Measurements from ENCODE around the gene PCDH15.

The PCDH15 gene

GRCh38 chr10:53839440-53840039, 961.5 kb downstream of the PCDH15 start:
- peak; percentile 0 for DNase-seq

DNA sequence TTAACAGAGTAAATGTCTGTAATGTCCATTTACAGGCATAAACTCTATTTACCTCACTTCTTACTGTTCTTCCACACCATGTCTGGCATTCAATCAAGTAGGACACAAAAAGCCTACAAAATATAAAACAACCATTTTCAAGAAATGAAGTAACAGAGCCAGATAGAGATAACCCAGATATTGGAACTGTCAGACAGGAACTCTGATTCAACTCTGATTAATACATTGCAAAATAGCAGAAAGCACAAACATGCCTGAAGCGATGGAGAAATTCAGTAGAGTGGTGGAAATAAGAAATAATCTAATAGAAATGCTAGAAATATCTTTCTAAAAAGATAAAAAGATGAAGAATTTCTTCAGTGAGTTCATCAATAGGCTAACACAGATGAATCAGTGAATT, 964.4 kb downstream of the PCDH15 start:
- no peak for DNase-seq

GRCh38 chr10:53833908-53834307, 967.1 kb downstream of the PCDH15 start:
- no peak for DNase-seq

DNA sequence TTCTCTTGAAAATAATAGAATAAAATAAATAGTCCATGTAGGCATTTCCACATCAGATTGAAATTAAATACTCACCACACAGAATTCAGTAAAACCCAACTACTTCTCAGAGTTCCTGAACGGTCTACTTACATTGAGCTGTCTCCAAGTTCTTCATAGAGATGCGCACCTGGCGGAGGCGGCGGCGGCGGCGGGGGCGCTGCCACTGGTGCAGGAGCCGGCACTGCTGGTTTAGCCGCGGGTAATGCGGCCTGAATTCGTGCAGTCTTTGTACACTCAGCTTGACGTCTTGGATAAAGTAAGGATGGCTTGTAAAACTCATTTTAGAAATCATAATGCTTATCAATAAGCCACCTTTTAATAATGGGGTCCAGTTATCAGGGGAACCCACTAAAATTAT, 973.8 kb downstream of the PCDH15 start:
- DNase-seq, result no peak

DNA sequence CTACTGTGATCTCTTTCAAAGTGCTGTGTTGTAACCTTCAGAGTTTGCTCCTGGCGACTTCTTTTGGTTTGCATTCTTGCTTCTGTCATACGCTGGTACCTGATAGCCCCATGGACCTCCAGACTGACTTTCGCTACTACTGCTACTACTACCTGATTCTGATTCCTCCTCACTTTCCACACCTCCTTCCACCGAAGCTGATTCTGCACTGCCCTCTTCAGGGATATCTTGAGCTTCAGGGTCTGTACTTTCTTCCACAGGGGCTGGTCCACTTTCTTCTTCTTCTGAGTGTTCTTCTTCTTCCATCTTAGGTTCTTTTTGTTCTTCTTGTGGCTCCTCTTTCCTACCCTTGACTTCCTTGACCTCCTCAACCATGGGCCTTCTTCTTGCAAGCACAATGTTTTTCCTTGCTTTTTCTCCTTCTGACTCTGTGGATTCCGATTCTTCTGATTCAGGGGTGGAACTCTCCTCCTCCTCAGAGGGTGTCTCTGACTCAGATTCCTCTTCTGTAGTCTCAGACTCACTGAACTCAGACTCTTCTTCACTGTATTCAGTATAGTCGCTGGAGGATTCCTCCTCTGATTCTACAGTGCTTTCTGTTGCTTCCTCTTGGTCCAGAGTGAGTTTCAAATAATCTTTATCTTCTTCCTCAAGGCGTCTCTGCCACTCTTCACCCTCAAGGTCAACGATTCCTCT, 992.2 kb downstream of the PCDH15 start:
- no peak for DNase-seq

DNA sequence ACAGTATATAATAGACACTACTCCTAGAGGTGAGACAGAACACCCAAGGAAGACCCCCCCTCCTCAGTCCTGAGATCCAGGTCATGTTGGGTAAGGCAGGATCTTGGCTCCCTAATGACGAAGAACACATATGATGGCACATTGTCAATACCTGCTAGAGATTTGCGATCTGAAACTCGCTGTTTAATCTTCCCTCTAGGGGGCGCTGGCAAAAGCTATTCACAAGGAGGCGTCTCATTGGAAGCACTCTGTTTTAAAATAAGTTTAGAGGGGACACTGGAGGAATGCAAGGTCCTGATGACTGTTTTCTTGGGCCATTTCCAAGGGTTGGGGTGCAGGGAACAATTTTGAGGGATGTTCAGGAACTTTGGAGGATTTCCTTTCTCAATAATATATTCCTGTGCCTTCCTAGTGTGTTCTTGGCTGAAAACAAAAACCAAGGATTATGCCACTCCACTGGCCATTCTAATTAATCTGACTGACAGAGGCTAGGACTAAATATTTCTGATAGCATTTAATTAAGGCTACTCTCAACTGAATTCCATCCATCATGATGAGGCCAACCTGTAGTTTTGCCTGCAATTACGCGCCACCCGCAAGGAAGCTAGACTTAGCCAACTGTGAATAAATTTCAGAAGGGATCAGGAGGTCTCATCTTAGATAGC, 1014.7 kb downstream of the PCDH15 start:
- no peak for DNase-seq

- no peak for DNase-seq
Measured at GRCh38 chr10:53771701-53772100, 1029.3 kb downstream of the PCDH15 start.

DNA sequence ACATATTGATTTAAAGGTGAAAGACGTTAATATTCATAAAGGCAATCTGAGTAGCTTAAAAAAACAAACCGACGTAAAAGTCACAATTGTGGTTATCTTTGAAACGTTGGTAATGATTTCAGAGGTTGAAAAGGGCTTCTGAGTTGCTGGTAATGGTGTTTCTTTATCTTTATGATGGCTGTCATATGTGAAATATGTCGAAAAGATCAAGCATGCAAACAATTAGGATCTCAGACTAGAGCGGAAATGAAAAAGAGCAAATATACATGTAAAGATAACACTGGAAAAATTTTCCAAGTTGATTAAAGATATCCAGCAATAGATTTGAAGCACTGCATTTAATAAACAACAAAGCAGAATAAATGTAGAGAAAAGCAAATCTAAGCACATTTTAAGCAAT, 1030.1 kb downstream of the PCDH15 start:
- DNase-seq, result no peak

- no peak for DNase-seq
Measured at GRCh38 chr10:53765311-53765710, 1035.7 kb downstream of the PCDH15 start.

- DNase-seq, result no peak
Measured at GRCh38 chr10:53754596-53755250, 1046.3 kb downstream of the PCDH15 start.
